Measurements from ENCODE around the gene C12orf43.

C12orf43 gene

GRCh38 chr12:121001060-121001459 lies 15.2 kb downstream of the C12orf43 start:
- in situ Hi-C loops (cut with HindIII; ENCODE audit: low sequenced_read_pairs): loop anchor here (5.0 kb wide), 1 partner anchor 69 kb away; no protein-coding TSS in a partner anchor

- in situ Hi-C loops (cut with HindIII; ENCODE audit: low sequenced_read_pairs): loop anchor here (5.0 kb wide), 1 partner anchor 68 kb away; no protein-coding TSS in a partner anchor
These were observed 15.8 kb downstream of the C12orf43 start for GRCh38 chr12:121000530-121000929.

GRCh38 chr12:120999191-121000120 lies 16.8 kb downstream of the C12orf43 start:
- in situ Hi-C loops (cut with HindIII; ENCODE audit: low sequenced_read_pairs): loop anchor here (5.0 kb wide), 1 partner anchor 67 kb away; no protein-coding TSS in a partner anchor

GRCh38 chr12:120998435-120998834 lies 17.9 kb downstream of the C12orf43 start:
- in situ Hi-C loops (cut with HindIII; ENCODE audit: low sequenced_read_pairs): no loop called here

GRCh38 chr12:120997448-120997847 lies 18.8 kb downstream of the C12orf43 start:
- in situ Hi-C loops (cut with HindIII; ENCODE audit: low sequenced_read_pairs): no loop called here

GRCh38 chr12:120996133-120996746 lies 20.0 kb downstream of the C12orf43 start:
- in situ Hi-C loops (cut with HindIII; ENCODE audit: low sequenced_read_pairs): no loop called here

- in situ Hi-C loops (cut with HindIII; ENCODE audit: low sequenced_read_pairs): no loop called here
These were observed 21.5 kb downstream of the C12orf43 start for GRCh38 chr12:120994589-120995337.

GRCh38 chr12:120994059-120994458 lies 22.2 kb downstream of the C12orf43 start:
- in situ Hi-C loops (cut with HindIII; ENCODE audit: low sequenced_read_pairs): no loop called here

GRCh38 chr12:120993496-120993895 lies 22.8 kb downstream of the C12orf43 start:
- in situ Hi-C loops (cut with HindIII; ENCODE audit: low sequenced_read_pairs): no loop called here

GRCh38 chr12:120992989-120993388 lies 23.3 kb downstream of the C12orf43 start:
- in situ Hi-C loops (cut with HindIII; ENCODE audit: low sequenced_read_pairs): no loop called here

GRCh38 chr12:120991965-120992364 lies 24.3 kb downstream of the C12orf43 start:
- in situ Hi-C loops (cut with HindIII; ENCODE audit: low sequenced_read_pairs): no loop called here

- in situ Hi-C loops (cut with HindIII; ENCODE audit: low sequenced_read_pairs): no loop called here
These were observed 25.7 kb downstream of the C12orf43 start for GRCh38 chr12:120990487-120991055.

GRCh38 chr12:120989687-120990086 lies 26.6 kb downstream of the C12orf43 start:
- in situ Hi-C loops (cut with HindIII; ENCODE audit: low sequenced_read_pairs): loop anchor here (10.0 kb wide), 2 partner anchors 365 to 405 kb away; partner anchors contain the start of gene POP5

- in situ Hi-C loops (cut with HindIII; ENCODE audit: low sequenced_read_pairs): loop anchor here (10.0 kb wide), 2 partner anchors 364 to 404 kb away; partner anchors contain the start of gene POP5
These were observed 27.6 kb downstream of the C12orf43 start for GRCh38 chr12:120988658-120989057.

- in situ Hi-C loops (cut with HindIII; ENCODE audit: low sequenced_read_pairs): loop anchor here (10.0 kb wide), 2 partner anchors 363 to 403 kb away; partner anchors contain the start of gene POP5
These were observed 28.1 kb downstream of the C12orf43 start for GRCh38 chr12:120988234-120988633.

- in situ Hi-C loops (cut with HindIII; ENCODE audit: low sequenced_read_pairs): loop anchor here (10.0 kb wide), 2 partner anchors 360 to 400 kb away; partner anchors contain the start of gene POP5
These were observed 31.9 kb downstream of the C12orf43 start for GRCh38 chr12:120984351-120984898.

GRCh38 chr12:120983759-120984158 lies 32.5 kb downstream of the C12orf43 start:
- in situ Hi-C loops (cut with HindIII; ENCODE audit: low sequenced_read_pairs): loop anchor here (10.0 kb wide), 2 partner anchors 359 to 399 kb away; partner anchors contain the start of gene POP5

- in situ Hi-C loops (cut with HindIII; ENCODE audit: low sequenced_read_pairs): loop anchor here (10.0 kb wide), 2 partner anchors 358 to 398 kb away; partner anchors contain the start of gene POP5
These were observed 33.6 kb downstream of the C12orf43 start for GRCh38 chr12:120982659-120983058.

GRCh38 chr12:120981407-120981941 lies 34.8 kb downstream of the C12orf43 start:
- in situ Hi-C loops (cut with HindIII; ENCODE audit: low sequenced_read_pairs): loop anchor here (10.0 kb wide), 2 partner anchors 357 to 397 kb away; partner anchors contain the start of gene POP5
